H9 (cell line): Measurements from ENCODE around the gene CCDC182. TPM values are rescaled to one million over a fixed set of nuclear protein-coding genes. Genes with fewer than 3 reads are reported as not detected.

Experiments
- DNase-seq: peaks from one replicate; pipeline ENCODE4 v3.0.0-alpha.2; 2017
- H2AFZ ChIP-seq: one replicate; pipeline ENCODE4 v1.6.1; 2013; ENCODE audit warnings: mild to moderate bottlenecking, low read length, control low read depth, moderate library complexity
- H2AK5ac ChIP-seq: 2 replicates; pipeline ENCODE4 v1.6.1; 2013; ENCODE audit warnings: low read length, control low read depth, mixed read lengths; ENCODE audit not compliant: insufficient read length
- H2BK120ac ChIP-seq: one replicate; pipeline ENCODE4 v1.6.1; 2013; ENCODE audit warnings: low read depth, mild to moderate bottlenecking, low read length, control low read depth, inconsistent platforms; ENCODE audit not compliant: poor library complexity, severe bottlenecking
- H2BK12ac ChIP-seq: 2 replicates; pipeline ENCODE4 v1.6.1; 2013; ENCODE audit warnings: low read length, control low read depth, mixed read lengths, low read depth; ENCODE audit not compliant: insufficient read length
- H2BK15ac ChIP-seq: 2 replicates; pipeline ENCODE4 v1.6.1; 2013; ENCODE audit warnings: low read depth, low read length, control low read depth
- H2BK20ac ChIP-seq: one replicate; pipeline ENCODE4 v1.6.1; 2013; ENCODE audit warnings: low read depth, mild to moderate bottlenecking, low read length, control low read depth, inconsistent platforms; ENCODE audit not compliant: poor library complexity, severe bottlenecking
- H2BK5ac ChIP-seq: 2 replicates; pipeline ENCODE4 v1.6.1; 2013; ENCODE audit warnings: low read length, control low read depth, mixed read lengths; ENCODE audit not compliant: insufficient read length
- H3K14ac ChIP-seq: 2 replicates; pipeline ENCODE4 v1.6.1; 2013; ENCODE audit warnings: low read length, control low read depth; ENCODE audit not compliant: insufficient read depth
- H3K18ac ChIP-seq: 2 replicates; pipeline ENCODE4 v1.6.1; 2013; ENCODE audit warnings: low read depth, mild to moderate bottlenecking, mixed read lengths, low read length, control low read depth; ENCODE audit not compliant: insufficient read length
- H3K23ac ChIP-seq: 2 replicates; pipeline ENCODE4 v1.6.1; 2013; ENCODE audit warnings: low read length, control low read depth, mixed read lengths, low read depth; ENCODE audit not compliant: insufficient read length
- H3K23me2 ChIP-seq: 2 replicates; pipeline ENCODE4 v1.6.1; 2013; ENCODE audit warnings: low read depth, mild to moderate bottlenecking, mixed read lengths, low read length, control low read depth; ENCODE audit not compliant: insufficient read length, poor library complexity, severe bottlenecking
- H3K27ac ChIP-seq: 2 replicates; pipeline ENCODE4 v1.5.1; 2013; ENCODE audit warnings: low read length, control low read depth, mixed read lengths, low read depth; ENCODE audit not compliant: insufficient read length
- H3K27me3 ChIP-seq: 2 replicates; pipeline ENCODE4 v1.6.1; 2013; ENCODE audit warnings: low read length, control low read depth, inconsistent platforms; ENCODE audit not compliant: insufficient read depth
- H3K4ac ChIP-seq: 2 replicates; pipeline ENCODE4 v1.6.1; 2013; ENCODE audit warnings: low read depth, mild to moderate bottlenecking, control low read depth, inconsistent platforms, low read length, moderate library complexity
- H3K4me1 ChIP-seq: 2 replicates; pipeline ENCODE4 v1.6.1; 2013; ENCODE audit warnings: low read length, control low read depth, inconsistent platforms; ENCODE audit not compliant: insufficient read depth
- H3K4me2 ChIP-seq: 2 replicates; pipeline ENCODE4 v1.6.1; 2013; ENCODE audit warnings: low read length, control low read depth, mixed read lengths; ENCODE audit not compliant: insufficient read length, insufficient read depth
- H3K56ac ChIP-seq: 2 replicates; pipeline ENCODE4 v1.6.1; 2013; ENCODE audit warnings: low read depth, mild to moderate bottlenecking, mixed read lengths, low read length, control low read depth; ENCODE audit not compliant: insufficient read length
- H3K79me1 ChIP-seq: 2 replicates; pipeline ENCODE4 v1.6.1; 2013; ENCODE audit warnings: low read depth, mild to moderate bottlenecking, moderate library complexity, low read length, control low read depth, inconsistent platforms; ENCODE audit not compliant: insufficient read depth, poor library complexity, severe bottlenecking
- H3K79me2 ChIP-seq: 2 replicates; pipeline ENCODE4 v1.6.1; 2013; ENCODE audit warnings: low read length, control low read depth, inconsistent platforms; ENCODE audit not compliant: insufficient read depth
- H3K9ac ChIP-seq: 2 replicates; pipeline ENCODE4 v1.6.1; 2013; ENCODE audit warnings: low read length, control low read depth, mixed read lengths; ENCODE audit not compliant: insufficient read length; ENCODE audit errors: extremely low read depth
- H3K9me3 ChIP-seq: one replicate; pipeline ENCODE4 v1.6.1; 2013; ENCODE audit warnings: low read depth, low read length, inconsistent platforms; ENCODE audit not compliant: control insufficient read depth
- H3T11ph ChIP-seq: one replicate; pipeline ENCODE4 v1.6.1; 2013; ENCODE audit warnings: mild to moderate bottlenecking, low read length, control low read depth, inconsistent platforms
- H4K20me1 ChIP-seq: one replicate; pipeline ENCODE4 v1.6.1; 2013; ENCODE audit not compliant: control insufficient read depth, insufficient read length, insufficient read depth
- H4K5ac ChIP-seq: 2 replicates; pipeline ENCODE4 v1.6.1; 2013; ENCODE audit warnings: low read depth, mild to moderate bottlenecking, mixed read lengths, low read length, control low read depth; ENCODE audit not compliant: insufficient read length
- H4K8ac ChIP-seq: replicated peaks from 2 replicates; pipeline ENCODE4 v1.6.1; 2013; ENCODE audit warnings: low read length, control low read depth, mixed read lengths, low read depth; ENCODE audit not compliant: insufficient read length
- H4K91ac ChIP-seq: 2 replicates; pipeline ENCODE4 v1.6.1; 2013; ENCODE audit warnings: low read depth, mild to moderate bottlenecking, moderate library complexity, mixed read lengths, low read length, control low read depth; ENCODE audit not compliant: insufficient read length
- H3K27ac Mint-ChIP-seq, 3 experiments: 2 replicates in 2 of 3; 3 replicates in 1 of 3; pipeline ENCODE4 v1.8.0; 2020 to 2021; ENCODE audit warnings: mixed read lengths in 3 of 3, mild to moderate bottlenecking in 1 of 3, moderate library complexity in 1 of 3
- H3K27me3 Mint-ChIP-seq: 2 replicates; pipeline ENCODE4 v1.8.0; 2021; ENCODE audit warnings: low read depth, mild to moderate bottlenecking, moderate library complexity, mixed read lengths
- H3K36me3 Mint-ChIP-seq, 3 experiments: 2 replicates in 2 of 3; 3 replicates in 1 of 3; pipeline ENCODE4 v1.8.0; 2020 to 2021; ENCODE audit warnings: low read depth in 3 of 3, mixed read lengths in 3 of 3; ENCODE audit not compliant: insufficient read depth in 1 of 3
- H3K4me1 Mint-ChIP-seq, 2 experiments: 2 replicates each; pipeline ENCODE4 v1.8.0; 2020; ENCODE audit warnings: mixed read lengths in 2 of 2
- H3K4me3 Mint-ChIP-seq, 2 experiments: 2 replicates in 1 of 2; 3 replicates in 1 of 2; pipeline ENCODE4 v1.8.0; 2020 to 2021; ENCODE audit warnings: mild to moderate bottlenecking in 2 of 2, mixed read lengths in 2 of 2, moderate library complexity in 1 of 2
- H3K9me3 Mint-ChIP-seq, 2 experiments: 2 replicates in 1 of 2; 3 replicates in 1 of 2; pipeline ENCODE4 v1.8.0; 2020; ENCODE audit warnings: mild to moderate bottlenecking in 2 of 2, mixed read lengths in 2 of 2, moderate library complexity in 1 of 2
- WGBS: extraction: QIAGEN DNeasy Blood & Tissue Kit; methylation state at CpG from one replicate; pipeline ENCODE4 v1.1.7; 2013; ENCODE audit warnings: missing lambda C conversion rate, low lambda C conversion rate, mixed read lengths; ENCODE audit not compliant: insufficient read length; ENCODE audit errors: extremely low coverage; 5-methylcytosine and 5-hydroxymethylcytosine counted together
- total RNA-seq: library from RNA; stranded (reverse); gene quantifications from 2 replicates; pipeline ENCODE4 v1.2.1, GENCODE V29; 2021
- TF ChIP-seq, protein P1 (sequence below): fragments of 200-600 bp; sonication (generic); conservative IDR thresholded peaks from 3 replicates; pipeline ENCODE4 v1.8.0; 2021; ENCODE audit warnings: antibody characterized with exemption, mild to moderate bottlenecking

The CCDC182 gene
- total RNA-seq, 1 experiment from 2014 or later, result not detected

DNA sequence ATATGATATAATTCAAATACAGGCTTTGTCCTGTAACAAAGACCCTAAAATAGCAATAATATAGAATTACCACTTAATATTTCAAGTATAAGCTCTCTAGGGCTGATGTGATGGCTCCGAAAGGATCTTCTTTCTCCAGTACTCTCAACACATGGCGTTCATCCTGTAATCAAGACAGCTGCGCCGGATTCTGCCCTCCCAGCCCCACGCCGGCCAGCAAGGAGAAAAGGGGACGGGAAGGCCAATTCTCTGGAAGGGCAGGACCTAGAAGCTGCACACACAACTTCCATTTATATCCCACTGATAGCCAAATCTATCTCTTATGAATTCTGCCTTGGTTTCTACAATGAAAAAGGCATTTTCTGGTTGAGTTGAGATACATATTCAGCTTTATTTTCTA, 32.0 kb downstream of the CCDC182 start:
- no peak overlapping the region for H2BK12ac ChIP-seq
- H4K91ac ChIP-seq, result no peak overlapping the region
- no peaks in the 10 kb centered on the region for H3K79me2 ChIP-seq
- no peak overlapping the region for H3K18ac ChIP-seq
- H4K8ac ChIP-seq, result no peak overlapping the region
- H4K20me1 ChIP-seq, result no peaks in the 10 kb centered on the region
- H3K27me3 ChIP-seq, result no peaks in the 10 kb centered on the region; the same call in 1 of the 2 replicates
- H3K9ac ChIP-seq, result no peak overlapping the region
- Mint-ChIP-seq H3K4me1 (peaks cover 5% of the 10 kb centered on the region in 2 experiments), H3K9me3 (no peaks in the 10 kb centered on the region), H3K27ac (no peak overlapping the region), H3K27me3 (peaks cover 59% of the 10 kb centered on the region), H3K36me3 (no peaks in the 10 kb centered on the region), H3K4me3 (no peak overlapping the region)
- H3K4me1 ChIP-seq, result no peaks in the 10 kb centered on the region
- H2BK15ac ChIP-seq, result no peak overlapping the region
- no peak overlapping the region for H3K14ac ChIP-seq
- H2AK5ac ChIP-seq, result no peak overlapping the region
- H3K23ac ChIP-seq, result no peak overlapping the region
- H2BK5ac ChIP-seq, result no peak overlapping the region
- H3K79me1 ChIP-seq, result no peaks in the 10 kb centered on the region
- H2BK120ac ChIP-seq, result no peak overlapping the region
- no peak overlapping the region for H3K27ac ChIP-seq
- H3K4ac ChIP-seq, result no peak overlapping the region
- H3K9me3 ChIP-seq, result no peaks in the 10 kb centered on the region
- no peak overlapping the region for H2AFZ ChIP-seq
- H3T11ph ChIP-seq, result no peak overlapping the region
- no peaks in the 10 kb centered on the region for H3K23me2 ChIP-seq
- WGBS, result no CpG with 5 or more reads among the region's 7 CpGs
- no peak overlapping the region for H3K4me2 ChIP-seq
- H3K56ac ChIP-seq, result no peak overlapping the region
- no peak overlapping the region for H2BK20ac ChIP-seq
- no peak overlapping the region for H4K5ac ChIP-seq
- TF ChIP-seq, protein P1, sequence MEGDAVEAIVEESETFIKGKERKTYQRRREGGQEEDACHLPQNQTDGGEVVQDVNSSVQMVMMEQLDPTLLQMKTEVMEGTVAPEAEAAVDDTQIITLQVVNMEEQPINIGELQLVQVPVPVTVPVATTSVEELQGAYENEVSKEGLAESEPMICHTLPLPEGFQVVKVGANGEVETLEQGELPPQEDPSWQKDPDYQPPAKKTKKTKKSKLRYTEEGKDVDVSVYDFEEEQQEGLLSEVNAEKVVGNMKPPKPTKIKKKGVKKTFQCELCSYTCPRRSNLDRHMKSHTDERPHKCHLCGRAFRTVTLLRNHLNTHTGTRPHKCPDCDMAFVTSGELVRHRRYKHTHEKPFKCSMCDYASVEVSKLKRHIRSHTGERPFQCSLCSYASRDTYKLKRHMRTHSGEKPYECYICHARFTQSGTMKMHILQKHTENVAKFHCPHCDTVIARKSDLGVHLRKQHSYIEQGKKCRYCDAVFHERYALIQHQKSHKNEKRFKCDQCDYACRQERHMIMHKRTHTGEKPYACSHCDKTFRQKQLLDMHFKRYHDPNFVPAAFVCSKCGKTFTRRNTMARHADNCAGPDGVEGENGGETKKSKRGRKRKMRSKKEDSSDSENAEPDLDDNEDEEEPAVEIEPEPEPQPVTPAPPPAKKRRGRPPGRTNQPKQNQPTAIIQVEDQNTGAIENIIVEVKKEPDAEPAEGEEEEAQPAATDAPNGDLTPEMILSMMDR, result no peak
- no peak for DNase-seq
